Endothelial cell (in vitro differentiated cells): ENCODE data around the gene SPATA20. TPM values are rescaled to one million over a fixed set of nuclear protein-coding genes. Genes with fewer than 3 reads are reported as not detected.
A peak's percentile ranks its signal among the peaks of the same experiment; 100 is the strongest.

ENCODE experiments used
- DNase-seq: peaks from one replicate; pipeline ENCODE4 v3.0.0; 2021; ENCODE audit warnings: low spot score
- H3K27ac Mint-ChIP-seq: one replicate; pipeline ENCODE4 v1.8.0; 2021; ENCODE audit warnings: mixed read lengths, inconsistent platforms; ENCODE audit not compliant: unreplicated experiment
- H3K27me3 Mint-ChIP-seq: one replicate; pipeline ENCODE4 v1.8.0; 2021; ENCODE audit warnings: mild to moderate bottlenecking, moderate library complexity, mixed read lengths, inconsistent platforms; ENCODE audit not compliant: unreplicated experiment
- H3K36me3 Mint-ChIP-seq: one replicate; pipeline ENCODE4 v1.8.0; 2021; ENCODE audit warnings: mild to moderate bottlenecking, low read depth, mixed read lengths, inconsistent platforms; ENCODE audit not compliant: unreplicated experiment
- H3K4me1 Mint-ChIP-seq: one replicate; pipeline ENCODE4 v1.8.0; 2021; ENCODE audit warnings: mild to moderate bottlenecking, mixed read lengths, inconsistent platforms; ENCODE audit not compliant: unreplicated experiment
- H3K4me3 Mint-ChIP-seq: one replicate; pipeline ENCODE4 v1.8.0; 2021; ENCODE audit warnings: mild to moderate bottlenecking, mixed read lengths, inconsistent platforms; ENCODE audit not compliant: unreplicated experiment
- H3K9me3 Mint-ChIP-seq: one replicate; pipeline ENCODE4 v1.8.0; 2021; ENCODE audit warnings: mixed read lengths, inconsistent platforms; ENCODE audit not compliant: unreplicated experiment
- CTCF ChIP-seq: fragments of 200-600 bp; sonication (generic); IDR thresholded peaks from one replicate; pipeline ENCODE4 v1.5.0; 2021; ENCODE audit warnings: antibody characterized with exemption; ENCODE audit not compliant: unreplicated experiment
- long read RNA-seq: library from polyadenylated mRNA; unstranded; transcript quantifications from one replicate; pipeline ENCODE4 v2.0.0, GENCODE V29; 2020; ENCODE audit not compliant: unreplicated experiment
- total RNA-seq: library from RNA; stranded (reverse); fragmentation: NEBNext Ultra II Directional; extraction: Animal tissue kit (Norgen Biotek cat#: 25700); gene quantifications from one replicate; pipeline ENCODE4 v1.2.1, GENCODE V29; 2021; ENCODE audit not compliant: unreplicated experiment

The SPATA20 gene
- total RNA-seq, result 72.5 TPM
- long read RNA-seq, transcript SPATA20-205 (17 exons, 2,734 nt), result major isoform, 20 of 55 reads
- long read RNA-seq, transcript SPATA20-201 (17 exons, 2,719 nt), result minor isoform, 11 of 55 reads
- long read RNA-seq, partial matches to known transcripts, result 6 of 55 reads
- long read RNA-seq, other reads (novel, unspliced or antisense), result 17 of 55 reads

- Mint-ChIP-seq H3K27ac (peak within 1 kb of the TSS; percentile 23), H3K4me3 (peak within 1 kb of the TSS; percentile 74), H3K27me3 (peaks cover 12% of the 10 kb centered on the region), H3K36me3 (peaks cover 2% of the 10 kb centered on the region), H3K4me1 (peaks cover 3% of the 10 kb centered on the region), H3K9me3 (no peaks in the 10 kb centered on the region)
- DNase-seq, result peak; percentile 92
- peak; percentile 96 for TF ChIP-seq CTCF
These were observed at the start of gene SPATA20 for GRCh38 chr17:50547035-50547735. Gene SPATA20 (plus strand): TSS chr17:50547174. CDS start chr17:50547209, 35 bp downstream.

GRCh38 chr17:50498021-50498874 is 48.7 kb upstream of the SPATA20 start:
- no peak for TF ChIP-seq CTCF
- H3K27ac Mint-ChIP-seq, result no peak overlapping the region
- no peaks in the 10 kb centered on the region for H3K9me3 Mint-ChIP-seq
- DNase-seq, result no peak
- no peaks in the 10 kb centered on the region for H3K4me1 Mint-ChIP-seq
- H3K27me3 Mint-ChIP-seq, result peaks cover 2% of the 10 kb centered on the region
- H3K36me3 Mint-ChIP-seq, result no peaks in the 10 kb centered on the region
- peak overlapping the region; percentile 37 for H3K4me3 Mint-ChIP-seq

GRCh38 chr17:50499270-50499669 is 47.7 kb upstream of the SPATA20 start:
- Mint-ChIP-seq H3K4me3 (no peak overlapping the region), H3K9me3 (no peaks in the 10 kb centered on the region), H3K36me3 (no peaks in the 10 kb centered on the region), H3K4me1 (peaks cover 5% of the 10 kb centered on the region), H3K27me3 (peaks cover 2% of the 10 kb centered on the region), H3K27ac (no peak overlapping the region)
- TF ChIP-seq CTCF, result no peak
- no peak for DNase-seq

GRCh38 chr17:50499721-50500120 is 47.3 kb upstream of the SPATA20 start:
- no peaks in the 10 kb centered on the region for H3K36me3 Mint-ChIP-seq
- DNase-seq, result no peak
- peaks cover 5% of the 10 kb centered on the region for H3K27me3 Mint-ChIP-seq
- peaks cover 5% of the 10 kb centered on the region for H3K4me1 Mint-ChIP-seq
- H3K9me3 Mint-ChIP-seq, result no peaks in the 10 kb centered on the region
- H3K4me3 Mint-ChIP-seq, result no peak overlapping the region
- no peak overlapping the region for H3K27ac Mint-ChIP-seq
- TF ChIP-seq CTCF, result no peak
